ENCODE measurements around the gene ANKRD1.
"Not testable (repeated sequence)": the region's sequence is repeated elsewhere in the genome, so short reads cannot be mapped to it uniquely, and the experiment has no call there.

Gene ANKRD1

GRCh38 chr10:90945491-90946070, 24.7 kb upstream of the ANKRD1 start:
- TF ChIP-seq POLR2A (IDR thresholded peaks at IDR 0.05; ENCODE audit: low read depth, low read length), result no peak
- DNase-seq (ENCODE audit: insufficient read length, low spot score) (no peak), FAIRE-seq (no peak)

- no peak for DNase-seq (ENCODE audit: insufficient read length, low spot score)
- TF ChIP-seq POLR2A (IDR thresholded peaks at IDR 0.05; ENCODE audit: low read depth, low read length), result no peak
- no peak for FAIRE-seq
Measured at GRCh38 chr10:90944749-90945148, 23.9 kb upstream of the ANKRD1 start.

GRCh38 chr10:90942980-90943379, 22.1 kb upstream of the ANKRD1 start:
- not testable (repeated sequence) for DNase-seq (ENCODE audit: insufficient read length, low spot score); FAIRE-seq

- no peak for TF ChIP-seq POLR2A (IDR thresholded peaks at IDR 0.05; ENCODE audit: low read depth, low read length)
- no peak for FAIRE-seq
- DNase-seq (ENCODE audit: insufficient read length, low spot score), result no peak
Measured at GRCh38 chr10:90939648-90940047, 18.8 kb upstream of the ANKRD1 start.

GRCh38 chr10:90939116-90939515, 18.2 kb upstream of the ANKRD1 start:
- TF ChIP-seq POLR2A (IDR thresholded peaks at IDR 0.05; ENCODE audit: low read depth, low read length), result no peak
- FAIRE-seq (no peak), DNase-seq (ENCODE audit: insufficient read length, low spot score) (no peak)

- DNase-seq (ENCODE audit: insufficient read length, low spot score), result no peak
- FAIRE-seq, result no peak
- no peak for TF ChIP-seq POLR2A (IDR thresholded peaks at IDR 0.05; ENCODE audit: low read depth, low read length)
Measured at GRCh38 chr10:90937645-90938258, 16.9 kb upstream of the ANKRD1 start.

- DNase-seq (ENCODE audit: insufficient read length, low spot score) (no peak), FAIRE-seq (no peak)
Measured at GRCh38 chr10:90936276-90936659, 15.4 kb upstream of the ANKRD1 start.

GRCh38 chr10:90935581-90936275, 14.8 kb upstream of the ANKRD1 start:
- FAIRE-seq (no peak), DNase-seq (ENCODE audit: insufficient read length, low spot score) (no peak)
- no peak for TF ChIP-seq POLR2A (IDR thresholded peaks at IDR 0.05; ENCODE audit: low read depth, low read length)

More at GRCh38 chr10:90936276-90936659, 15.4 kb upstream of the ANKRD1 start:
- TF ChIP-seq POLR2A (IDR thresholded peaks at IDR 0.05; ENCODE audit: low read depth, low read length), result no peak

- FAIRE-seq (peak; percentile 68), DNase-seq (ENCODE audit: insufficient read length, low spot score) (peak; percentile 19)
- no peak for TF ChIP-seq POLR2A (IDR thresholded peaks at IDR 0.05; ENCODE audit: low read depth, low read length)
Measured at GRCh38 chr10:90930971-90931871, 10.3 kb upstream of the ANKRD1 start.

GRCh38 chr10:90930070-90930837, 9.4 kb upstream of the ANKRD1 start:
- DNase-seq (ENCODE audit: insufficient read length, low spot score), result no peak
- FAIRE-seq, result peak; percentile 30
- no peak for TF ChIP-seq POLR2A (IDR thresholded peaks at IDR 0.05; ENCODE audit: low read depth, low read length)

- no peak for FAIRE-seq
Measured at GRCh38 chr10:90929179-90929578, 8.3 kb upstream of the ANKRD1 start.

GRCh38 chr10:90927293-90927692, 6.4 kb upstream of the ANKRD1 start:
- FAIRE-seq (no peak), DNase-seq (ENCODE audit: insufficient read length, low spot score) (no peak)

More at GRCh38 chr10:90929179-90929578, 8.3 kb upstream of the ANKRD1 start:
- TF ChIP-seq POLR2A (IDR thresholded peaks at IDR 0.05; ENCODE audit: low read depth, low read length), result no peak
- DNase-seq (ENCODE audit: insufficient read length, low spot score), result no peak

More at GRCh38 chr10:90927293-90927692, 6.4 kb upstream of the ANKRD1 start:
- TF ChIP-seq POLR2A (IDR thresholded peaks at IDR 0.05; ENCODE audit: low read depth, low read length), result no peak
